Activated naive CD4-positive, alpha-beta T cell treated with anti-CD3 and anti-CD28 coated beads, Interleukin-2, amount 10 ng/mL, durations not matched to agents 7 days and 5 days (primary cell): ENCODE results near the gene TTC3.
A peak's percentile ranks its signal among the peaks of the same experiment; 100 is the strongest.
"Not testable (repeated sequence)": the region's sequence is repeated elsewhere in the genome, so short reads cannot be mapped to it uniquely, and the experiment has no call there.

ENCODE experiments used
- CTCF ChIA-PET: fragments of 350-600 bp; sonication (Branson Sonifier 250); formaldehyde crosslinking; loops from one replicate; lab custom pipeline; 2021; ENCODE audit warnings: antibody characterized with exemption; lab: Charles Lee
- DNase-seq: peaks from one replicate; pipeline ENCODE4 v3.0.0-alpha.2; 2020
- H3K27ac Mint-ChIP-seq: one replicate; pipeline ENCODE4 v1.8.0; 2021; ENCODE audit warnings: mild to moderate bottlenecking, moderate library complexity, mixed read lengths
- H3K27me3 Mint-ChIP-seq: one replicate; pipeline ENCODE4 v1.8.0; 2021; ENCODE audit warnings: mild to moderate bottlenecking, mixed read lengths
- H3K36me3 Mint-ChIP-seq: one replicate; pipeline ENCODE4 v1.8.0; 2021; ENCODE audit warnings: mixed read lengths
- H3K4me1 Mint-ChIP-seq: one replicate; pipeline ENCODE4 v1.8.0; 2021; ENCODE audit warnings: mixed read lengths
- H3K4me3 Mint-ChIP-seq: one replicate; pipeline ENCODE4 v1.8.0; 2021; ENCODE audit warnings: mild to moderate bottlenecking, moderate library complexity, mixed read lengths
- H3K9me3 Mint-ChIP-seq: one replicate; pipeline ENCODE4 v1.8.0; 2021; ENCODE audit warnings: mixed read lengths

The TTC3 gene

GRCh38 chr21:37136261-37136660, 63.2 kb downstream of the TTC3 start:
- CTCF ChIA-PET: no interaction called here
- Mint-ChIP-seq H3K36me3 (peaks cover 46% of the 10 kb centered on the region), H3K4me3 (no peak overlapping the region), H3K27ac (peak overlapping the region; percentile 37), H3K4me1 (peaks cover 26% of the 10 kb centered on the region), H3K9me3 (peaks cover 5% of the 10 kb centered on the region), H3K27me3 (no peaks in the 10 kb centered on the region)
- DNase-seq: peak; percentile 29

- CTCF ChIA-PET: no interaction called here
- H3K36me3 Mint-ChIP-seq: peaks cover 45% of the 10 kb centered on the region
- H3K9me3 Mint-ChIP-seq: peaks cover 5% of the 10 kb centered on the region
- no peak for DNase-seq
- peak overlapping the region; percentile 37 for H3K27ac Mint-ChIP-seq
- peaks cover 26% of the 10 kb centered on the region for H3K4me1 Mint-ChIP-seq
- H3K27me3 Mint-ChIP-seq: no peaks in the 10 kb centered on the region
- no peak overlapping the region for H3K4me3 Mint-ChIP-seq
Observed at GRCh38 chr21:37136744-37137143, 63.7 kb downstream of the TTC3 start.

- Mint-ChIP-seq H3K36me3 (peaks cover 48% of the 10 kb centered on the region), H3K27ac (no peak overlapping the region), H3K4me1 (peaks cover 26% of the 10 kb centered on the region), H3K9me3 (peaks cover 5% of the 10 kb centered on the region), H3K27me3 (no peaks in the 10 kb centered on the region), H3K4me3 (no peak overlapping the region)
- CTCF ChIA-PET: no interaction called here
- no peak for DNase-seq
Observed at GRCh38 chr21:37139154-37139553, 66.1 kb downstream of the TTC3 start.

GRCh38 chr21:37139902-37140301, 66.8 kb downstream of the TTC3 start:
- H3K36me3 Mint-ChIP-seq: peaks cover 51% of the 10 kb centered on the region
- no peaks in the 10 kb centered on the region for H3K27me3 Mint-ChIP-seq
- H3K27ac Mint-ChIP-seq: no peak overlapping the region
- H3K4me3 Mint-ChIP-seq: no peak overlapping the region
- H3K4me1 Mint-ChIP-seq: peaks cover 26% of the 10 kb centered on the region
- no peak for DNase-seq
- peaks cover 5% of the 10 kb centered on the region for H3K9me3 Mint-ChIP-seq
- CTCF ChIA-PET: interaction anchor here (0.7 kb wide), 1 partner anchor 34 kb away, joined by 3 read pairs; no protein-coding TSS in a partner anchor

- peaks cover 38% of the 10 kb centered on the region for H3K36me3 Mint-ChIP-seq
- H3K4me3 Mint-ChIP-seq, DNase-seq, H3K9me3 Mint-ChIP-seq, H3K27me3 Mint-ChIP-seq, H3K27ac Mint-ChIP-seq, CTCF ChIA-PET: not testable (repeated sequence)
- peaks cover 13% of the 10 kb centered on the region for H3K4me1 Mint-ChIP-seq
Observed at GRCh38 chr21:37143392-37143791, 70.3 kb downstream of the TTC3 start.

GRCh38 chr21:37145635-37146111, 72.6 kb downstream of the TTC3 start:
- Mint-ChIP-seq H3K27me3 (no peaks in the 10 kb centered on the region), H3K36me3 (peaks cover 50% of the 10 kb centered on the region), H3K27ac (no peak overlapping the region), H3K4me3 (no peak overlapping the region), H3K4me1 (peaks cover 13% of the 10 kb centered on the region), H3K9me3 (no peaks in the 10 kb centered on the region)
- CTCF ChIA-PET: interaction anchor here (1.5 kb wide), 1 partner anchor 13 kb away, joined by 3 read pairs; no protein-coding TSS in a partner anchor
- no peak for DNase-seq

- H3K27me3 Mint-ChIP-seq: no peaks in the 10 kb centered on the region
- H3K27ac Mint-ChIP-seq: no peak overlapping the region
- DNase-seq: no peak
- CTCF ChIA-PET: interaction anchor here (1.5 kb wide), 1 partner anchor 12 kb away, joined by 3 read pairs; no protein-coding TSS in a partner anchor
- peaks cover 49% of the 10 kb centered on the region for H3K36me3 Mint-ChIP-seq
- H3K4me1 Mint-ChIP-seq: peaks cover 13% of the 10 kb centered on the region
- H3K9me3 Mint-ChIP-seq: no peaks in the 10 kb centered on the region
- H3K4me3 Mint-ChIP-seq: no peak overlapping the region
Observed at GRCh38 chr21:37146320-37147235, 73.5 kb downstream of the TTC3 start.

- Mint-ChIP-seq H3K4me1 (peaks cover 13% of the 10 kb centered on the region), H3K9me3 (no peaks in the 10 kb centered on the region), H3K36me3 (peaks cover 42% of the 10 kb centered on the region), H3K4me3 (no peak overlapping the region), H3K27me3 (no peaks in the 10 kb centered on the region), H3K27ac (no peak overlapping the region)
- DNase-seq: no peak
- CTCF ChIA-PET: no interaction called here
Observed at GRCh38 chr21:37149411-37149810, 76.4 kb downstream of the TTC3 start.

GRCh38 chr21:37153196-37153934, 80.3 kb downstream of the TTC3 start:
- H3K9me3 Mint-ChIP-seq: no peaks in the 10 kb centered on the region
- H3K27me3 Mint-ChIP-seq: no peaks in the 10 kb centered on the region
- DNase-seq: no peak
- no peaks in the 10 kb centered on the region for H3K4me1 Mint-ChIP-seq
- no peak overlapping the region for H3K27ac Mint-ChIP-seq
- CTCF ChIA-PET: no interaction called here
- peaks cover 34% of the 10 kb centered on the region for H3K36me3 Mint-ChIP-seq
- no peak overlapping the region for H3K4me3 Mint-ChIP-seq

GRCh38 chr21:37153935-37154350, 80.9 kb downstream of the TTC3 start:
- peaks cover 3% of the 10 kb centered on the region for H3K4me1 Mint-ChIP-seq
- CTCF ChIA-PET: no interaction called here
- no peak overlapping the region for H3K4me3 Mint-ChIP-seq
- peaks cover 34% of the 10 kb centered on the region for H3K36me3 Mint-ChIP-seq
- no peak overlapping the region for H3K27ac Mint-ChIP-seq
- no peak for DNase-seq
- no peaks in the 10 kb centered on the region for H3K9me3 Mint-ChIP-seq
- no peaks in the 10 kb centered on the region for H3K27me3 Mint-ChIP-seq

GRCh38 chr21:37155186-37155585, 82.1 kb downstream of the TTC3 start:
- no peak overlapping the region for H3K27ac Mint-ChIP-seq
- no peaks in the 10 kb centered on the region for H3K27me3 Mint-ChIP-seq
- peaks cover 8% of the 10 kb centered on the region for H3K4me1 Mint-ChIP-seq
- CTCF ChIA-PET: no interaction called here
- H3K9me3 Mint-ChIP-seq: no peaks in the 10 kb centered on the region
- peaks cover 38% of the 10 kb centered on the region for H3K36me3 Mint-ChIP-seq
- H3K4me3 Mint-ChIP-seq: no peak overlapping the region
- DNase-seq: no peak

- no peak overlapping the region for H3K4me3 Mint-ChIP-seq
- H3K4me1 Mint-ChIP-seq: peaks cover 8% of the 10 kb centered on the region
- no peak for DNase-seq
- CTCF ChIA-PET: interaction anchor here (1.3 to 1.8 kb wide), 2 partner anchors 9 to 12 kb away, joined by 3 to 9 read pairs; no protein-coding TSS in a partner anchor
- H3K9me3 Mint-ChIP-seq: no peaks in the 10 kb centered on the region
- H3K36me3 Mint-ChIP-seq: peaks cover 33% of the 10 kb centered on the region
- H3K27me3 Mint-ChIP-seq: no peaks in the 10 kb centered on the region
- no peak overlapping the region for H3K27ac Mint-ChIP-seq
Observed at GRCh38 chr21:37157938-37158337, 84.9 kb downstream of the TTC3 start.

GRCh38 chr21:37159053-37159776, 86.2 kb downstream of the TTC3 start:
- CTCF ChIA-PET: interaction anchor here (1.3 kb wide), 1 partner anchor 13 kb away, joined by 3 read pairs; no protein-coding TSS in a partner anchor
- no peak for DNase-seq
- Mint-ChIP-seq H3K4me3 (no peak overlapping the region), H3K27ac (no peak overlapping the region), H3K36me3 (peaks cover 30% of the 10 kb centered on the region), H3K27me3 (no peaks in the 10 kb centered on the region), H3K9me3 (no peaks in the 10 kb centered on the region), H3K4me1 (peaks cover 8% of the 10 kb centered on the region)

GRCh38 chr21:37159949-37160348, 86.9 kb downstream of the TTC3 start:
- peaks cover 27% of the 10 kb centered on the region for H3K36me3 Mint-ChIP-seq

More at GRCh38 chr21:37159949-37160348, 86.9 kb downstream of the TTC3 start:
- Mint-ChIP-seq H3K4me1 (peaks cover 8% of the 10 kb centered on the region), H3K27me3 (no peaks in the 10 kb centered on the region), H3K4me3 (no peak overlapping the region), H3K27ac (no peak overlapping the region), H3K9me3 (no peaks in the 10 kb centered on the region)
- DNase-seq: no peak
- CTCF ChIA-PET: no interaction called here
